HG03469 (cell line): Measurements from ENCODE around the gene ZG16B.

Experiments
- ATAC-seq: cut with Tn5 transposase; IDR thresholded peaks from one replicate; pipeline ENCODE4 v1.9.1; 2021; ENCODE audit warnings: mild to moderate bottlenecking, moderate library complexity, moderate number of reproducible peaks; ENCODE audit not compliant: unreplicated experiment

The ZG16B gene

GRCh38 chr16:2804728-2805127 is 25.4 kb upstream of the ZG16B start:
- no peak for ATAC-seq

- ATAC-seq = no peak
These were observed 23.8 kb upstream of the ZG16B start for GRCh38 chr16:2806286-2806685.

GRCh38 chr16:2808181-2808580 is 21.9 kb upstream of the ZG16B start:
- ATAC-seq = no peak

GRCh38 chr16:2809149-2809760 is 20.8 kb upstream of the ZG16B start:
- no peak for ATAC-seq

- no peak for ATAC-seq
These were observed 19.5 kb upstream of the ZG16B start for GRCh38 chr16:2810651-2811050.

GRCh38 chr16:2811703-2812471 is 18.2 kb upstream of the ZG16B start:
- ATAC-seq = no peak

- ATAC-seq = no peak
These were observed 16.3 kb upstream of the ZG16B start for GRCh38 chr16:2813771-2814221.

GRCh38 chr16:2814551-2815298 is 15.4 kb upstream of the ZG16B start:
- ATAC-seq = no peak

GRCh38 chr16:2815299-2815771 is 14.8 kb upstream of the ZG16B start:
- ATAC-seq = no peak

GRCh38 chr16:2816751-2817339 is 13.3 kb upstream of the ZG16B start, which contains the start of gene PRSS21:
TSS of gene PRSS21 (plus strand) at chr16:2817237. CDS start at chr16:2817269, 32 bp downstream.
- ATAC-seq = no peak

- no peak for ATAC-seq
These were observed 12.5 kb upstream of the ZG16B start for GRCh38 chr16:2817340-2818271.

GRCh38 chr16:2818272-2818876 is 11.7 kb upstream of the ZG16B start:
- ATAC-seq = no peak

GRCh38 chr16:2819179-2819938 is 10.7 kb upstream of the ZG16B start:
- no peak for ATAC-seq

GRCh38 chr16:2819939-2820835 is 9.9 kb upstream of the ZG16B start:
- ATAC-seq = no peak

- no peak for ATAC-seq
These were observed 9.1 kb upstream of the ZG16B start for GRCh38 chr16:2820836-2821486.

GRCh38 chr16:2821487-2822157 is 8.5 kb upstream of the ZG16B start:
- no peak for ATAC-seq

GRCh38 chr16:2822158-2822495 is 8.0 kb upstream of the ZG16B start:
- ATAC-seq = no peak
